ENCODE data around the gene INTS6.

DNA sequence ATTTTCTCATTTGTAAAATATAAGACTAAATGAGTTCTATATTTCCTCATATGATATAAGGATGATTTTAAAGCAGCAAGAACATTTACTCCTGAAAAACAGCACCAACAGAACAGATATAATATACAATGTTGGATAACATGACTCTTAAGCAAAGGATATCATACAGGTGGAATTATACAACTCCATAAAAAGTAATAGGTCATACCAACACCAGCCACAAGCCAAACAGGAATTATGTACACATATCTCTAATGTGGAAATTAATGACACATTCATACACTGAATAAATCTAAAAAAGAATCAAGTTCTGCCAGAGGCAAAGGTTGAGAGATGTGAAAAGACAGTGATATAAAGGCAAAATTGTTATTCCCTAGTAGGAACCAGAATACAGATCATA is 25.9 kb downstream of the INTS6 start:
- TF ChIP-seq, protein P1, sequence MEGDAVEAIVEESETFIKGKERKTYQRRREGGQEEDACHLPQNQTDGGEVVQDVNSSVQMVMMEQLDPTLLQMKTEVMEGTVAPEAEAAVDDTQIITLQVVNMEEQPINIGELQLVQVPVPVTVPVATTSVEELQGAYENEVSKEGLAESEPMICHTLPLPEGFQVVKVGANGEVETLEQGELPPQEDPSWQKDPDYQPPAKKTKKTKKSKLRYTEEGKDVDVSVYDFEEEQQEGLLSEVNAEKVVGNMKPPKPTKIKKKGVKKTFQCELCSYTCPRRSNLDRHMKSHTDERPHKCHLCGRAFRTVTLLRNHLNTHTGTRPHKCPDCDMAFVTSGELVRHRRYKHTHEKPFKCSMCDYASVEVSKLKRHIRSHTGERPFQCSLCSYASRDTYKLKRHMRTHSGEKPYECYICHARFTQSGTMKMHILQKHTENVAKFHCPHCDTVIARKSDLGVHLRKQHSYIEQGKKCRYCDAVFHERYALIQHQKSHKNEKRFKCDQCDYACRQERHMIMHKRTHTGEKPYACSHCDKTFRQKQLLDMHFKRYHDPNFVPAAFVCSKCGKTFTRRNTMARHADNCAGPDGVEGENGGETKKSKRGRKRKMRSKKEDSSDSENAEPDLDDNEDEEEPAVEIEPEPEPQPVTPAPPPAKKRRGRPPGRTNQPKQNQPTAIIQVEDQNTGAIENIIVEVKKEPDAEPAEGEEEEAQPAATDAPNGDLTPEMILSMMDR (IDR thresholded peaks at IDR 0.05 in 4 of 5, conservative IDR thresholded peaks at IDR 0.05 in 1 of 5), result no peak
- no peak for TF ChIP-seq POLR2A (IDR thresholded peaks at IDR 0.05)
